Neural progenitor cell (in vitro differentiated cells): ENCODE data around the gene SLC9A3. TPM values are rescaled to one million over a fixed set of nuclear protein-coding genes. Genes with fewer than 3 reads are reported as not detected.

Experiments used
- DNase-seq: peaks from one replicate; pipeline ENCODE4 v3.0.0-alpha.2; 2016; ENCODE audit warnings: low spot score
- H2AFZ ChIP-seq: fragments of 200-600 bp; sonication (generic); replicated peaks from 2 replicates; pipeline ENCODE4 v1.6.1; 2016; ENCODE audit warnings: antibody characterized with exemption
- H3F3A ChIP-seq: fragments of 200-600 bp; sonication (generic); 2 replicates; pipeline ENCODE4 v1.6.1; 2016; ENCODE audit warnings: antibody characterized with exemption, low read depth
- H3K27ac ChIP-seq: fragments of 200-600 bp; sonication (generic); 2 replicates; pipeline ENCODE4 v1.5.1; 2016; ENCODE audit warnings: mild to moderate bottlenecking
- H3K27me3 ChIP-seq: fragments of 200-600 bp; sonication (generic); 2 replicates; pipeline ENCODE4 v1.6.1; 2016; ENCODE audit warnings: mild to moderate bottlenecking, moderate library complexity
- H3K36me3 ChIP-seq: fragments of 200-600 bp; sonication (generic); 2 replicates; pipeline ENCODE4 v1.5.1; 2016
- H3K4me1 ChIP-seq: fragments of 200-600 bp; sonication (generic); 2 replicates; pipeline ENCODE4 v1.6.1; 2016; ENCODE audit warnings: mixed run types
- H3K4me2 ChIP-seq: fragments of 200-600 bp; sonication (generic); 2 replicates; pipeline ENCODE4 v1.6.1; 2016
- H3K4me3 ChIP-seq: fragments of 200-600 bp; sonication (generic); 2 replicates; pipeline ENCODE4 v1.5.1; 2016
- H3K79me2 ChIP-seq: fragments of 200-600 bp; sonication (generic); 2 replicates; pipeline ENCODE4 v1.6.1; 2016; ENCODE audit warnings: low read depth
- H3K9ac ChIP-seq: fragments of 200-600 bp; sonication (generic); 2 replicates; pipeline ENCODE4 v1.6.1; 2016
- H3K9me3 ChIP-seq: fragments of 200-600 bp; sonication (generic); 2 replicates; pipeline ENCODE4 v1.5.1; 2016; ENCODE audit warnings: low read depth
- H4K20me1 ChIP-seq: fragments of 200-600 bp; sonication (generic); 2 replicates; pipeline ENCODE4 v1.6.1; 2016; ENCODE audit warnings: low read depth
- H3K27ac Mint-ChIP-seq: 3 replicates; pipeline ENCODE4 v1.8.0; 2021; ENCODE audit warnings: mixed read lengths
- H3K27me3 Mint-ChIP-seq: 2 replicates; pipeline ENCODE4 v1.8.0; 2022; ENCODE audit warnings: low read depth, mild to moderate bottlenecking, inconsistent platforms, moderate library complexity, mixed read lengths; ENCODE audit not compliant: insufficient read depth
- H3K36me3 Mint-ChIP-seq: 3 replicates; pipeline ENCODE4 v1.8.0; 2021; ENCODE audit warnings: mixed read lengths
- H3K4me1 Mint-ChIP-seq: 3 replicates; pipeline ENCODE4 v1.8.0; 2021; ENCODE audit warnings: mixed read lengths
- H3K4me3 Mint-ChIP-seq: 3 replicates; pipeline ENCODE4 v1.8.0; 2021; ENCODE audit warnings: mild to moderate bottlenecking, moderate library complexity, mixed read lengths
- H3K9me3 Mint-ChIP-seq: 3 replicates; pipeline ENCODE4 v1.8.0; 2020; ENCODE audit warnings: mixed read lengths
- CTCF ChIP-seq: fragments of 200-600 bp; sonication (generic); IDR thresholded peaks from 2 replicates; pipeline ENCODE4 v1.5.1; 2017; ENCODE audit warnings: antibody characterized with exemption, mild to moderate bottlenecking
- EZH2 ChIP-seq: fragments of 200-600 bp; sonication (generic); IDR thresholded peaks from 2 replicates; pipeline ENCODE4 v1.6.1; 2017; ENCODE audit warnings: antibody characterized with exemption, mild to moderate bottlenecking, moderate library complexity
- EZH2phosphoT487 ChIP-seq: fragments of 200-600 bp; sonication (generic); IDR thresholded peaks from 2 replicates; pipeline ENCODE4 v1.6.1; 2017; ENCODE audit warnings: antibody characterized with exemption
- total RNA-seq: library from RNA; depleted of rRNA; stranded (reverse); fragments of >200 nt; gene quantifications from 2 replicates; pipeline ENCODE4 v1.2.3, GENCODE V29; 2015; ENCODE audit warnings: low replicate concordance

Gene SLC9A3
- total RNA-seq, 1 donor from 2014 or later, result 1.4 TPM

- H3K4me3 Mint-ChIP-seq, result no peak overlapping the region
- H2AFZ ChIP-seq, result no peak overlapping the region
- peaks cover under 1% of the 10 kb centered on the region for H3K27me3 ChIP-seq
- no peaks in the 10 kb centered on the region for H3K4me1 Mint-ChIP-seq
- no peaks in the 10 kb centered on the region for H3K4me1 ChIP-seq
- no peaks in the 10 kb centered on the region for H3K9me3 ChIP-seq
- no peak overlapping the region for H3K27ac Mint-ChIP-seq
- no peak overlapping the region for H3K27ac ChIP-seq
- no peaks in the 10 kb centered on the region for H3K36me3 ChIP-seq
- no peak for DNase-seq
- no peak overlapping the region for H3K4me3 ChIP-seq
- no peak overlapping the region for H3K9ac ChIP-seq
- H4K20me1 ChIP-seq, result no peaks in the 10 kb centered on the region
- H3F3A ChIP-seq, result no peaks in the 10 kb centered on the region
- TF ChIP-seq EZH2, result no peak
- TF ChIP-seq EZH2phosphoT487, result no peak
- no peak for TF ChIP-seq CTCF
- H3K27me3 Mint-ChIP-seq, result peaks cover 4% of the 10 kb centered on the region
- H3K4me2 ChIP-seq, result no peak overlapping the region
- no peaks in the 10 kb centered on the region for H3K9me3 Mint-ChIP-seq
- no peaks in the 10 kb centered on the region for H3K79me2 ChIP-seq
- no peaks in the 10 kb centered on the region for H3K36me3 Mint-ChIP-seq
These were observed 38.9 kb downstream of the SLC9A3 start for GRCh38 chr5:485113-485945.

GRCh38 chr5:484556-484955 lies 39.7 kb downstream of the SLC9A3 start:
- TF ChIP-seq EZH2, result no peak
- TF ChIP-seq EZH2phosphoT487, result no peak
- TF ChIP-seq CTCF, result no peak
- H3K79me2 ChIP-seq, result no peaks in the 10 kb centered on the region
- no peak overlapping the region for H3K4me3 Mint-ChIP-seq
- no peak for DNase-seq
- peaks cover 3% of the 10 kb centered on the region for H3K27me3 Mint-ChIP-seq
- H3K27ac Mint-ChIP-seq, result no peak overlapping the region
- H4K20me1 ChIP-seq, result no peaks in the 10 kb centered on the region
- H3K4me3 ChIP-seq, result no peak overlapping the region
- H3K27ac ChIP-seq, result no peak overlapping the region
- H3K9me3 Mint-ChIP-seq, result no peaks in the 10 kb centered on the region
- H3K9me3 ChIP-seq, result no peaks in the 10 kb centered on the region
- no peaks in the 10 kb centered on the region for H3K4me1 ChIP-seq
- H3K4me2 ChIP-seq, result no peak overlapping the region
- no peaks in the 10 kb centered on the region for H3F3A ChIP-seq
- no peaks in the 10 kb centered on the region for H3K36me3 ChIP-seq
- no peaks in the 10 kb centered on the region for H3K4me1 Mint-ChIP-seq
- no peaks in the 10 kb centered on the region for H3K27me3 ChIP-seq
- H2AFZ ChIP-seq, result no peak overlapping the region
- H3K9ac ChIP-seq, result no peak overlapping the region
- H3K36me3 Mint-ChIP-seq, result no peaks in the 10 kb centered on the region

- Mint-ChIP-seq H3K9me3 (no peaks in the 10 kb centered on the region), H3K36me3 (no peaks in the 10 kb centered on the region), H3K4me1 (no peaks in the 10 kb centered on the region), H3K27me3 (peaks cover 5% of the 10 kb centered on the region), H3K27ac (no peak overlapping the region), H3K4me3 (no peak overlapping the region)
- Histone ChIP-seq H4K20me1 (no peaks in the 10 kb centered on the region), H2AFZ (no peak overlapping the region), H3F3A (no peaks in the 10 kb centered on the region), H3K9me3 (no peaks in the 10 kb centered on the region), H3K27ac (no peak overlapping the region), H3K4me3 (no peak overlapping the region), H3K79me2 (no peaks in the 10 kb centered on the region), H3K4me2 (no peak overlapping the region), H3K27me3 (peaks cover 3% of the 10 kb centered on the region), H3K36me3 (no peaks in the 10 kb centered on the region), H3K4me1 (no peaks in the 10 kb centered on the region), H3K9ac (no peak overlapping the region)
- no peak for TF ChIP-seq EZH2phosphoT487
- no peak for TF ChIP-seq CTCF
- no peak for TF ChIP-seq EZH2
- DNase-seq, result no peak
These were observed 40.7 kb downstream of the SLC9A3 start for GRCh38 chr5:483434-484140.
